ENCODE data around the gene PTPRN2.
"Not testable (repeated sequence)": the region's sequence is repeated elsewhere in the genome, so short reads cannot be mapped to it uniquely, and the experiment has no call there.

The PTPRN2 gene

GRCh38 chr7:158550886-158551452, 36.7 kb downstream of the PTPRN2 start:
- DNase-seq (ENCODE audit: low spot score): no peak

GRCh38 chr7:158550394-158550700, 37.3 kb downstream of the PTPRN2 start:
- DNase-seq (ENCODE audit: low spot score): no peak

GRCh38 chr7:158549616-158550393, 37.8 kb downstream of the PTPRN2 start:
- no peak for DNase-seq (ENCODE audit: low spot score)

- DNase-seq (ENCODE audit: low spot score): no peak
Observed at GRCh38 chr7:158549176-158549615, 38.4 kb downstream of the PTPRN2 start.

- no peak for DNase-seq (ENCODE audit: low spot score)
Observed at GRCh38 chr7:158548726-158549125, 38.9 kb downstream of the PTPRN2 start.

- no peak for DNase-seq (ENCODE audit: low spot score)
Observed at GRCh38 chr7:158547817-158548216, 39.8 kb downstream of the PTPRN2 start.

- no peak for DNase-seq (ENCODE audit: low spot score)
Observed at GRCh38 chr7:158546626-158547025, 41.0 kb downstream of the PTPRN2 start.

- no peak for DNase-seq (ENCODE audit: low spot score)
Observed at GRCh38 chr7:158546214-158546613, 41.4 kb downstream of the PTPRN2 start.

- no peak for DNase-seq (ENCODE audit: low spot score)
Observed at GRCh38 chr7:158544708-158545107, 42.9 kb downstream of the PTPRN2 start.

GRCh38 chr7:158543840-158544239, 43.8 kb downstream of the PTPRN2 start:
- DNase-seq (ENCODE audit: low spot score): no peak

- DNase-seq (ENCODE audit: low spot score): no peak
Observed at GRCh38 chr7:158542651-158543566, 44.7 kb downstream of the PTPRN2 start.

- no peak for DNase-seq (ENCODE audit: low spot score)
Observed at GRCh38 chr7:158541346-158542010, 46.1 kb downstream of the PTPRN2 start.

- DNase-seq (ENCODE audit: low spot score): no peak
Observed at GRCh38 chr7:158539711-158540146, 47.9 kb downstream of the PTPRN2 start.

- DNase-seq (ENCODE audit: low spot score): no peak
Observed at GRCh38 chr7:158538156-158538946, 49.3 kb downstream of the PTPRN2 start.

GRCh38 chr7:158537516-158537882, 50.1 kb downstream of the PTPRN2 start:
- DNase-seq (ENCODE audit: low spot score): no peak

- DNase-seq (ENCODE audit: low spot score): no peak
Observed at GRCh38 chr7:158536871-158537515, 50.6 kb downstream of the PTPRN2 start.

- DNase-seq (ENCODE audit: low spot score): no peak
Observed at GRCh38 chr7:158535079-158535478, 52.5 kb downstream of the PTPRN2 start.

GRCh38 chr7:158534598-158534997, 53.0 kb downstream of the PTPRN2 start:
- DNase-seq (ENCODE audit: low spot score): no peak

GRCh38 chr7:158534134-158534515, 53.5 kb downstream of the PTPRN2 start:
- DNase-seq (ENCODE audit: low spot score): not testable (repeated sequence)

- no peak for DNase-seq (ENCODE audit: low spot score)
Observed at GRCh38 chr7:158533386-158534133, 54.1 kb downstream of the PTPRN2 start.

Data from SW480 (cell line).